Measurements from ENCODE around the gene KANTR. TPM values are rescaled to one million over a fixed set of nuclear protein-coding genes. Genes with fewer than 3 reads are reported as not detected.

The KANTR gene
- total and polyA plus RNA-seq, 9 of the 15 experiments (the other 6 are each of a cell fraction or from before 2014, with no cell fraction given): 1.0 to 5.7 (median 3.4) TPM

DNA sequence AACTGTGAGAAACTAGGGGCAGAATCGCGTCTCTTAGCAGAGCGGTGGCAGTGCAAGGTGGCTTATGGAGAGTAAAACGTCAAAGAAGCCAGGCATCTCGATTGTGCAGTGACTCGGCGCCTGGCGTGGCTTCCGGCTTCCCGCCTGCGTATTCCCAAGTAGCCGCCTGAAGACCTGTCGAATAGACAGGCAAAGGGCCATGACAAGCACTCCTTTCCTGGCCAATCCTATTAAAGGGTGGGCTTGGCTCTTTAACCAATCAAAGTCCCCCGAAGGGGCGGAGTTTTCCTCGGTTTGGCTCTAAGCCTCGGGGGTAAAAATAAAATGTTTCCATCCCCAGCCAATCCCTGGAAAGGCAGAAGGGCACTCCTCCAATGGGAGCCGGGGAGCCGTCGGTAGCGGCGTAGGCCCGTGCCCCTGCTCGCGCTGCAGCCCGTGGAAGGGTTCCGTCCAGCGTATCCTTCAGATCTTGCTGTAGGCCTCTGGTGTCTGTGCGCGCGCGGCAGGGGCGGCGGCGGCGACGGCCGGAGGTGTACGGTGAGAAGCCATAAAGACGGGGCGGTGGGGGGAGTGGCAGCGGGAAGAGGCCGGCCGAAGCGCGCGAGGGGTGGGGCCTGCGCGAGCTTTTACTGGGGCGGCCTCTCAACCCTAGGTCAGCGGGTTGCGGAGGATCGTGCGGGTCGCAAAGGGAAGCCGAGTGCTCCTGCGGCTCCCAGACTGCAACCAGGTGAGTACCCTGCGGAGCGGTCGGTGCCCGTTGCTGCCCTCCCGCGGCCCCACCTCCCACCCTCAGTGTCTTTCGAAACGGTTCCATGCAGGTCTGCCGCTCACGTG, at the start of gene KANTR (continued):
- TF ChIP-seq, protein P1, sequence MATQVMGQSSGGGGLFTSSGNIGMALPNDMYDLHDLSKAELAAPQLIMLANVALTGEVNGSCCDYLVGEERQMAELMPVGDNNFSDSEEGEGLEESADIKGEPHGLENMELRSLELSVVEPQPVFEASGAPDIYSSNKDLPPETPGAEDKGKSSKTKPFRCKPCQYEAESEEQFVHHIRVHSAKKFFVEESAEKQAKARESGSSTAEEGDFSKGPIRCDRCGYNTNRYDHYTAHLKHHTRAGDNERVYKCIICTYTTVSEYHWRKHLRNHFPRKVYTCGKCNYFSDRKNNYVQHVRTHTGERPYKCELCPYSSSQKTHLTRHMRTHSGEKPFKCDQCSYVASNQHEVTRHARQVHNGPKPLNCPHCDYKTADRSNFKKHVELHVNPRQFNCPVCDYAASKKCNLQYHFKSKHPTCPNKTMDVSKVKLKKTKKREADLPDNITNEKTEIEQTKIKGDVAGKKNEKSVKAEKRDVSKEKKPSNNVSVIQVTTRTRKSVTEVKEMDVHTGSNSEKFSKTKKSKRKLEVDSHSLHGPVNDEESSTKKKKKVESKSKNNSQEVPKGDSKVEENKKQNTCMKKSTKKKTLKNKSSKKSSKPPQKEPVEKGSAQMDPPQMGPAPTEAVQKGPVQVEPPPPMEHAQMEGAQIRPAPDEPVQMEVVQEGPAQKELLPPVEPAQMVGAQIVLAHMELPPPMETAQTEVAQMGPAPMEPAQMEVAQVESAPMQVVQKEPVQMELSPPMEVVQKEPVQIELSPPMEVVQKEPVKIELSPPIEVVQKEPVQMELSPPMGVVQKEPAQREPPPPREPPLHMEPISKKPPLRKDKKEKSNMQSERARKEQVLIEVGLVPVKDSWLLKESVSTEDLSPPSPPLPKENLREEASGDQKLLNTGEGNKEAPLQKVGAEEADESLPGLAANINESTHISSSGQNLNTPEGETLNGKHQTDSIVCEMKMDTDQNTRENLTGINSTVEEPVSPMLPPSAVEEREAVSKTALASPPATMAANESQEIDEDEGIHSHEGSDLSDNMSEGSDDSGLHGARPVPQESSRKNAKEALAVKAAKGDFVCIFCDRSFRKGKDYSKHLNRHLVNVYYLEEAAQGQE (IDR thresholded peaks at IDR 0.05; ENCODE audit: borderline replicate concordance): no peak
- TF ChIP-seq, protein P1 (CRISPR knock-in tag; IDR thresholded peaks at IDR 0.05; ENCODE audit: low read depth): no peak
- TF ChIP-seq NR2F6 (CRISPR knock-in tag; IDR thresholded peaks at IDR 0.05) (no peak), ZNF175 (CRISPR knock-in tag; IDR thresholded peaks at IDR 0.05; ENCODE audit: low read depth) (no peak), TOE1 (IDR thresholded peaks at IDR 0.05; ENCODE audit: borderline replicate concordance) (peak; percentile 77), TOE1 (CRISPR knock-in tag; IDR thresholded peaks at IDR 0.05; ENCODE audit: borderline replicate concordance, low read depth) (no peak), BHLHE40 (IDR thresholded peaks at IDR 0.05; ENCODE audit: low read length) (peak; percentile 75), PTBP1 (IDR thresholded peaks at IDR 0.05; ENCODE audit: low read depth, low read length) (no peak), PHF8 (IDR thresholded peaks at IDR 0.05; ENCODE audit: borderline replicate concordance, low read length) (peak; percentile 53; the same call in 1 of the 2 replicates), SAFB (IDR thresholded peaks at IDR 0.05; ENCODE audit: borderline replicate concordance, low read depth, low read length) (no peak), ZKSCAN3 (CRISPR knock-in tag; IDR thresholded peaks at IDR 0.05) (no peak), ZFP1 (CRISPR knock-in tag; IDR thresholded peaks at IDR 0.05) (no peak), IRF2 (CRISPR knock-in tag; IDR thresholded peaks at IDR 0.05) (no peak), ZNF41 (CRISPR knock-in tag; conservative IDR thresholded peaks at IDR 0.05) (no peak), L3MBTL2 (IDR thresholded peaks at IDR 0.05) (peak; percentile 83), MAX (CRISPR knock-in tag; IDR thresholded peaks at IDR 0.05) (no peak), ZNF695 (CRISPR knock-in tag; IDR thresholded peaks at IDR 0.05) (no peak), ZKSCAN1 (IDR thresholded peaks at IDR 0.05; ENCODE audit: low read depth, low read length) (no peak)
- TF ChIP-seq, protein P2, sequence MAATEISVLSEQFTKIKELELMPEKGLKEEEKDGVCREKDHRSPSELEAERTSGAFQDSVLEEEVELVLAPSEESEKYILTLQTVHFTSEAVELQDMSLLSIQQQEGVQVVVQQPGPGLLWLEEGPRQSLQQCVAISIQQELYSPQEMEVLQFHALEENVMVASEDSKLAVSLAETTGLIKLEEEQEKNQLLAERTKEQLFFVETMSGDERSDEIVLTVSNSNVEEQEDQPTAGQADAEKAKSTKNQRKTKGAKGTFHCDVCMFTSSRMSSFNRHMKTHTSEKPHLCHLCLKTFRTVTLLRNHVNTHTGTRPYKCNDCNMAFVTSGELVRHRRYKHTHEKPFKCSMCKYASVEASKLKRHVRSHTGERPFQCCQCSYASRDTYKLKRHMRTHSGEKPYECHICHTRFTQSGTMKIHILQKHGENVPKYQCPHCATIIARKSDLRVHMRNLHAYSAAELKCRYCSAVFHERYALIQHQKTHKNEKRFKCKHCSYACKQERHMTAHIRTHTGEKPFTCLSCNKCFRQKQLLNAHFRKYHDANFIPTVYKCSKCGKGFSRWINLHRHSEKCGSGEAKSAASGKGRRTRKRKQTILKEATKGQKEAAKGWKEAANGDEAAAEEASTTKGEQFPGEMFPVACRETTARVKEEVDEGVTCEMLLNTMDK (IDR thresholded peaks at IDR 0.05; ENCODE audit: borderline replicate concordance, insufficient read depth, low read depth, low read length, poor library complexity, severe bottlenecking): no peak

Measured in K562 (cell line).